HT-29 (cell line): Measurements from ENCODE around the gene GRAMD4. TPM values are rescaled to one million over a fixed set of nuclear protein-coding genes. Genes with fewer than 3 reads are reported as not detected.
A peak's percentile ranks its signal among the peaks of the same experiment; 100 is the strongest.

ENCODE experiments used
- DNase-seq: peaks from one replicate; pipeline ENCODE4 v3.0.0-alpha.2; 2015; ENCODE audit warnings: low spot score
- total RNA-seq: library from RNA; depleted of rRNA; stranded (reverse); fragments of >200 nt; shearing (Covaris generic); gene quantifications from 2 replicates; pipeline ENCODE4 v1.2.3, GENCODE V29; 2014; rRNA removed

Gene GRAMD4
- total RNA-seq, 1 experiment from 2014 or later = 22.5 TPM

- DNase-seq = no peak
Observed at GRCh38 chr22:46719921-46720320, 99.7 kb downstream of the GRAMD4 start.

GRCh38 chr22:46721501-46722085 lies 101.4 kb downstream of the GRAMD4 start:
- peak; percentile 11 for DNase-seq

GRCh38 chr22:46723882-46724281 lies 103.7 kb downstream of the GRAMD4 start:
- no peak for DNase-seq

GRCh38 chr22:46725096-46725495 lies 104.9 kb downstream of the GRAMD4 start:
- no peak for DNase-seq

GRCh38 chr22:46726066-46726985 lies 106.1 kb downstream of the GRAMD4 start:
- DNase-seq = no peak

GRCh38 chr22:46726986-46727317 lies 106.8 kb downstream of the GRAMD4 start:
- no peak for DNase-seq

- DNase-seq = no peak
Observed at GRCh38 chr22:46727813-46728364, 107.7 kb downstream of the GRAMD4 start.

GRCh38 chr22:46728470-46728869 lies 108.3 kb downstream of the GRAMD4 start:
- DNase-seq = no peak

Other genes with a start within 250 kb of the GRAMD4 start
- 6.8 and 12.4 TPM in 2 replicates for gene CELSR1, start 82.8 kb upstream of the GRAMD4 start, total RNA-seq
- 17.1 and 18.6 TPM in 2 replicates for gene CERK, start 117.9 kb downstream of the GRAMD4 start, total RNA-seq
- gene TBC1D22A, start 142.3 kb downstream of the GRAMD4 start, total RNA-seq = 13.5 and 23.9 TPM in 2 replicates